Thyroid gland (tissue), 4 donors: ENCODE data around the gene SLC4A1AP.

Experiments used
- POLR2A ChIP-seq, 2 donors: fragments of 450-650 bp; IDR thresholded peaks; one replicate each; pipeline ENCODE4 v1.6.1; 2017; ENCODE audit warnings: antibody characterized with exemption in 2 of 2, mild to moderate bottlenecking in 2 of 2, moderate library complexity in 1 of 2
- TF ChIP-seq, protein P1 (sequence below), 6 experiments: fragments of 200-600 bp in 3 of 6; fragments of 450-650 bp in 3 of 6; sonication (generic) in 3 of 6; IDR thresholded peaks; one replicate each; pipeline ENCODE4 v1.5.1; 2016 to 2019; ENCODE audit warnings: antibody characterized with exemption in 6 of 6, mild to moderate bottlenecking in 2 of 6, inconsistent platforms in 1 of 6, moderate library complexity in 1 of 6

DNA sequence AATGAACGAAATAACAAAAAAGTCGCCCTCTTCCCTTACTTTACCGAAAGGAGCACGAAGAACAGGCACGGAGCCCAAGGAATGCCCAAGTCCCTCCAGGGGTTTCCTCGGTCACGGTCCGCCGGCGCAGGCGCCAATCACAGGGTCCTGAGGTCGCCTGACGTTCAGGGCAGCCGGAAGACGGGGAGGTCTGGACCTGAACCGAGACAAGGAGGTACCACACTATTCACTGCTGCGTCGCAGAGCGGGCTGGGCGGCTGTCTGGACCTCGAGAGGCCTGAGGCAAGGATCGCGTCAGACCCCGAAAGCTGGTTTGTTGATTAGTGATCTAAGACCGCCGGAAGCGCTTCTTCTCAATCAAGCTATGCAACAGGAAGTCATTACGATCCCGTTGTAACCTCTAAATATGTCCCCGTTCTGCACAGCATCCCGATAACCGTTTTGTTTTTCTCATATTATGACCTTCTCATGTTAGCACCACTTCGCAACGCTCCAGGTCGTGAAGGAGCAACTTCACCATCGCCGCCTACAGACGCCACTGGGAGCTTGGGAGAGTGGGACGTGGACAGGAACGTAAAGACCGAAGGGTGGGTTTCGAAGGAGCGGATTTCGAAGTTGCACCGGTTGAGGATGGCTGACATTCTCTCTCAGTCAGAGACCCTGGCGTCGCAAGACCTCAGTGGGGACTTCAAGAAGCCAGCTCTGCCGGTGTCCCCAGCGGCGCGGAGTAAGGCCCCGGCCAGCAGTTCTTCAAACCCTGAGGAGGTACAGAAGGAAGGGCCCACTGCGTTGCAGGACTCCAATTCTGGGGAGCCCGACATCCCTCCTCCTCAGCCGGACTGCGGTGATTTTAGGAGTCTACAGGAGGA, at the start of gene SLC4A1AP, which contains the start of gene SUPT7L:
- TF ChIP-seq, protein P1, sequence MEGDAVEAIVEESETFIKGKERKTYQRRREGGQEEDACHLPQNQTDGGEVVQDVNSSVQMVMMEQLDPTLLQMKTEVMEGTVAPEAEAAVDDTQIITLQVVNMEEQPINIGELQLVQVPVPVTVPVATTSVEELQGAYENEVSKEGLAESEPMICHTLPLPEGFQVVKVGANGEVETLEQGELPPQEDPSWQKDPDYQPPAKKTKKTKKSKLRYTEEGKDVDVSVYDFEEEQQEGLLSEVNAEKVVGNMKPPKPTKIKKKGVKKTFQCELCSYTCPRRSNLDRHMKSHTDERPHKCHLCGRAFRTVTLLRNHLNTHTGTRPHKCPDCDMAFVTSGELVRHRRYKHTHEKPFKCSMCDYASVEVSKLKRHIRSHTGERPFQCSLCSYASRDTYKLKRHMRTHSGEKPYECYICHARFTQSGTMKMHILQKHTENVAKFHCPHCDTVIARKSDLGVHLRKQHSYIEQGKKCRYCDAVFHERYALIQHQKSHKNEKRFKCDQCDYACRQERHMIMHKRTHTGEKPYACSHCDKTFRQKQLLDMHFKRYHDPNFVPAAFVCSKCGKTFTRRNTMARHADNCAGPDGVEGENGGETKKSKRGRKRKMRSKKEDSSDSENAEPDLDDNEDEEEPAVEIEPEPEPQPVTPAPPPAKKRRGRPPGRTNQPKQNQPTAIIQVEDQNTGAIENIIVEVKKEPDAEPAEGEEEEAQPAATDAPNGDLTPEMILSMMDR (IDR thresholded peaks at IDR 0.05) = peak in 1 of 6 experiments; percentile 12
- no peak for TF ChIP-seq POLR2A (IDR thresholded peaks at IDR 0.05)
